NCI-H748 (cell line): ENCODE measurements around the gene CLCC1.

Source experiments
- DNase-seq: peaks from one replicate; lab custom pipeline; 2025; ENCODE audit not compliant: unreplicated experiment; lab: John Stamatoyannopoulos, UW

Gene CLCC1

GRCh38 chr1:108916788-108917187 is 46.5 kb downstream of the CLCC1 start:
- DNase-seq: no peak
